IMR-90 (cell line): ENCODE results near the gene SNRK.

Experiments
- CTCF ChIP-seq: conservative IDR thresholded peaks from 2 replicates; pipeline ENCODE4 v1.5.1; 2012; ENCODE audit warnings: mild to moderate bottlenecking, low read depth, low read length, improper control_type of control experiment
- ELK1 ChIP-seq: fragments of 150-350 bp; IDR thresholded peaks from 2 replicates; pipeline ENCODE4 v1.6.1; 2016; ENCODE audit warnings: low read depth, mild to moderate bottlenecking, low read length, moderate library complexity, borderline replicate concordance

GRCh38 chr3:43340403-43340802 lies 54.1 kb downstream of the SNRK start:
- TF ChIP-seq CTCF (no peak), ELK1 (no peak)
